ENCODE data around the gene TNFRSF6B. TPM values are rescaled to one million over a fixed set of nuclear protein-coding genes. Genes with fewer than 3 reads are reported as not detected.
A peak's percentile ranks its signal among the peaks of the same experiment; 100 is the strongest.

TNFRSF6B gene
- total RNA-seq, 1 experiment from 2014 or later, result not detected

GRCh38 chr20:63681609-63682142 is 14.8 kb upstream of the TNFRSF6B start:
- Histone ChIP-seq H3K36me3 (ENCODE audit: control insufficient read depth, insufficient read depth, low read length) (no peaks in the 10 kb centered on the region; the same call in 1 of the 2 replicates), H3K4me3 (ENCODE audit: low read depth in 2 of 2, low read length in 2 of 2) (no peak overlapping the region), H3K27me3 (ENCODE audit: control insufficient read depth, insufficient read depth, low read length) (no peaks in the 10 kb centered on the region), H3K27ac (ENCODE audit: low read length) (peak overlapping the region; percentile 88), H3K9me3 (ENCODE audit: control insufficient read depth, insufficient read depth, low read depth, low read length) (no peaks in the 10 kb centered on the region), H3K4me1 (ENCODE audit: control insufficient read depth, insufficient read depth, low read length) (peaks cover 27% of the 10 kb centered on the region)
- BruUV-seq (replicated peaks), result no TSS peak
- intact Hi-C loops (cut with micrococcal nuclease; ENCODE audit: unreplicated experiment) (no loop called here), in situ Hi-C loops (cut with HindIII; ENCODE audit: low pct_unique_long_range_greater_than_20kb, low sequenced_read_pairs) (no loop called here)
- POLR2A ChIA-PET, result no interaction called here
- TF ChIP-seq, protein P1, sequence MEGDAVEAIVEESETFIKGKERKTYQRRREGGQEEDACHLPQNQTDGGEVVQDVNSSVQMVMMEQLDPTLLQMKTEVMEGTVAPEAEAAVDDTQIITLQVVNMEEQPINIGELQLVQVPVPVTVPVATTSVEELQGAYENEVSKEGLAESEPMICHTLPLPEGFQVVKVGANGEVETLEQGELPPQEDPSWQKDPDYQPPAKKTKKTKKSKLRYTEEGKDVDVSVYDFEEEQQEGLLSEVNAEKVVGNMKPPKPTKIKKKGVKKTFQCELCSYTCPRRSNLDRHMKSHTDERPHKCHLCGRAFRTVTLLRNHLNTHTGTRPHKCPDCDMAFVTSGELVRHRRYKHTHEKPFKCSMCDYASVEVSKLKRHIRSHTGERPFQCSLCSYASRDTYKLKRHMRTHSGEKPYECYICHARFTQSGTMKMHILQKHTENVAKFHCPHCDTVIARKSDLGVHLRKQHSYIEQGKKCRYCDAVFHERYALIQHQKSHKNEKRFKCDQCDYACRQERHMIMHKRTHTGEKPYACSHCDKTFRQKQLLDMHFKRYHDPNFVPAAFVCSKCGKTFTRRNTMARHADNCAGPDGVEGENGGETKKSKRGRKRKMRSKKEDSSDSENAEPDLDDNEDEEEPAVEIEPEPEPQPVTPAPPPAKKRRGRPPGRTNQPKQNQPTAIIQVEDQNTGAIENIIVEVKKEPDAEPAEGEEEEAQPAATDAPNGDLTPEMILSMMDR (IDR thresholded peaks at IDR 0.05), result no peak
- TF ChIP-seq REST (IDR thresholded peaks at IDR 0.05; ENCODE audit: insufficient read depth in 1 of 2, low read depth in 2 of 2, low read length in 1 of 2) (no peak), POLR2AphosphoS5 (IDR thresholded peaks at IDR 0.05; ENCODE audit: low read depth, low read length) (no peak), SIN3A (IDR thresholded peaks at IDR 0.05; ENCODE audit: borderline replicate concordance, insufficient read depth, low read depth, low read length) (no peak), TCF7L2 (IDR thresholded peaks at IDR 0.05; ENCODE audit: low read depth, low read length) (no peak)
- DNase-seq (ENCODE audit: low read depth, low spot score), result no peak
- CTCF ChIA-PET, result interaction anchor here (0.6 kb wide), 1 partner anchor 39 kb away, joined by 3 read pairs; no protein-coding TSS in a partner anchor
- ATAC-seq, result peak; percentile 6

DNA sequence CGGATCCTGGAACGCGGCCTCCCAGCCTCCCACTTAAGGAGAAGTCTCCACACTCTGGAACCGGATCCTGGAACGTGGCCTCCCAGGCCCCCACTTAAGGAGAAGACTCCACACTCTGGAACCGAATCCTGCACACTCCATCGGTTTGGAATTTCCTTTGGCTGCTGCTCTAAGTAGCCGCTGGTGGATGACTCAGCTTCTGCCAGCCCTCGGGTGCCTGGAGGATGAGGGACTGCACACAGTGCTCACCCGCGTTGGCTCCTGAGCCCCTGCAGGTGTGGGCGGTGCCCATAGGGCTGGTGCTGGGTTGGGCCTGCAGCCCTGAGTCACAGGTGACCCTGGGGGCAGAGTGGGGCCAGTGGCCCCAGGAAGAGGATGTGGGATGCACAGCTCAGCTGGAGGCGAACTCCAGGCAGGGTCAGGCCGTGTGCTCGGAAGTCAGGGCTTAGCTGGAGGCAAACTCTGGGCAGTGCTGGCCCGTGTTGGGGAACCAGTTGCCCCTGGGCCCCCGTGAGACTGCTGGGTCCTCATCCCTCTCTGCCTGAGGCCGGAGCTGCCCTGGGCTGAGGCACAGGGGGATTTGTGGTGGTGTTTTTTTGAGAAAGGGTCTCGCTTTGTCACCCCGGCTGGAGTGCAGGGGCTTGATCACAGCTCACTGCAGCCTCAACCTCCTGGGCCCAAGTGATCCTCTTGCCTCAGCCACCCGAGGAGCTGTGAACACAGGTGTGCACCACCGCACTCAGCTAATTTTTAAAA is 13.9 kb upstream of the TNFRSF6B start:
- H3K4me3 ChIP-seq (ENCODE audit: low read depth in 2 of 2, low read length in 2 of 2), result no peak overlapping the region
- no peaks in the 10 kb centered on the region; the same call in 1 of the 2 replicates for H3K36me3 ChIP-seq (ENCODE audit: control insufficient read depth, insufficient read depth, low read length)
- in situ Hi-C loops (cut with HindIII; ENCODE audit: low pct_unique_long_range_greater_than_20kb, low sequenced_read_pairs) (no loop called here), intact Hi-C loops (cut with micrococcal nuclease; ENCODE audit: unreplicated experiment) (no loop called here)
- no peaks in the 10 kb centered on the region for H3K27me3 ChIP-seq (ENCODE audit: control insufficient read depth, insufficient read depth, low read length)
- CTCF ChIA-PET, result interaction anchor here (0.5 kb wide), 1 partner anchor 16 kb away, joined by 3 read pairs; no protein-coding TSS in a partner anchor
- TF ChIP-seq, protein P1 (IDR thresholded peaks at IDR 0.05), result no peak
- no peak for TF ChIP-seq SIN3A (IDR thresholded peaks at IDR 0.05; ENCODE audit: borderline replicate concordance, insufficient read depth, low read depth, low read length)
- peak; percentile 74 for TF ChIP-seq TCF7L2 (IDR thresholded peaks at IDR 0.05; ENCODE audit: low read depth, low read length)
- 0 out of 4 replicates have a peak, but pooled peaks of 1 of the 2 experiments have one; percentile 52 for TF ChIP-seq REST (IDR thresholded peaks at IDR 0.05; ENCODE audit: insufficient read depth in 1 of 2, low read depth in 2 of 2, low read length in 1 of 2)
- peak; percentile 61; the same call in 1 of the 2 replicates for TF ChIP-seq POLR2AphosphoS5 (IDR thresholded peaks at IDR 0.05; ENCODE audit: low read depth, low read length)
- peaks cover 31% of the 10 kb centered on the region for H3K4me1 ChIP-seq (ENCODE audit: control insufficient read depth, insufficient read depth, low read length)
- no peaks in the 10 kb centered on the region for H3K9me3 ChIP-seq (ENCODE audit: control insufficient read depth, insufficient read depth, low read depth, low read length)
- H3K27ac ChIP-seq (ENCODE audit: low read length), result peak overlapping the region; percentile 88
- POLR2A ChIA-PET, result interaction anchor here (0.9 kb wide), 1 partner anchor 16 kb away, joined by 3 read pairs; no protein-coding TSS in a partner anchor
- ATAC-seq (peak; percentile 95), DNase-seq (ENCODE audit: low read depth, low spot score) (peak; percentile 96)
- no TSS peak for BruUV-seq (replicated peaks)

Data from Panc1 (cell line).